Tibial nerve (tissue), 4 donors: ENCODE measurements around the gene CAPN13. TPM values are rescaled to one million over a fixed set of nuclear protein-coding genes. Genes with fewer than 3 reads are reported as not detected.

Experiments used
- DNase-seq, 2 donors: peaks; one replicate each; pipeline ENCODE4 v3.0.0-alpha.2; 2019; ENCODE audit warnings: low spot score in 2 of 2
- H3K27ac ChIP-seq, 4 donors: fragments of 200-600 bp; sonication (generic) in 3 of 4; one replicate each; pipeline ENCODE4 v1.5.1; 2017 to 2019; ENCODE audit warnings: mild to moderate bottlenecking in 1 of 4
- H3K27me3 ChIP-seq, 2 donors: fragments of 200-600 bp; sonication (generic) in 1 of 2; one replicate each; pipeline versions ENCODE4 v1.5.1 to v1.6.0; 2017 to 2019
- H3K36me3 ChIP-seq, 3 donors: fragments of 200-600 bp; sonication (generic); one replicate each; pipeline ENCODE4 v1.5.1; 2018 to 2019
- H3K4me1 ChIP-seq, 4 donors: fragments of 200-600 bp; sonication (generic) in 3 of 4; one replicate each; pipeline ENCODE4 v1.5.1; 2017 to 2019
- H3K4me3 ChIP-seq, 4 donors: fragments of 200-600 bp; sonication (generic) in 3 of 4; one replicate each; pipeline ENCODE4 v1.5.1; 2017 to 2019; ENCODE audit warnings: mild to moderate bottlenecking in 1 of 4, moderate library complexity in 1 of 4
- H3K9me3 ChIP-seq, 4 donors: fragments of 200-600 bp; sonication (generic) in 3 of 4; one replicate each; pipeline ENCODE4 v1.5.1; 2017 to 2019
- CTCF ChIP-seq, 5 experiments: fragments of 200-600 bp in 3 of 5; fragments of 450-650 bp in 2 of 5; sonication (generic) in 3 of 5; IDR thresholded peaks; one replicate each; pipeline ENCODE4 v1.5.1; 2016 to 2019; ENCODE audit warnings: antibody characterized with exemption in 5 of 5, mild to moderate bottlenecking in 3 of 5, moderate library complexity in 2 of 5
- EP300 ChIP-seq, 2 donors: sonication (generic); formaldehyde crosslinking; IDR thresholded peaks; one replicate each; pipeline ENCODE4 v1.6.1; 2017; ENCODE audit warnings: antibody characterized with exemption in 2 of 2, mild to moderate bottlenecking in 1 of 2
- POLR2A ChIP-seq, 2 donors: fragments of 450-650 bp; IDR thresholded peaks; one replicate each; pipeline ENCODE4 v1.6.1; 2017; ENCODE audit warnings: antibody characterized with exemption in 2 of 2, mild to moderate bottlenecking in 2 of 2, moderate library complexity in 2 of 2
- WGBS, 2 donors: methylation state at CpG; one replicate each; pipeline ENCODE4 v1.1.5; 2018; 5-methylcytosine and 5-hydroxymethylcytosine counted together
- total RNA-seq, 4 donors: library from RNA; depleted of rRNA; stranded (reverse); fragments of >200 nt; gene quantifications; one replicate each; pipeline ENCODE4 v1.1.0, GENCODE V29; 2016

Gene CAPN13
- total RNA-seq, 4 donors from 2014 or later: not detected

- no peak for DNase-seq
- Histone ChIP-seq H3K4me1 (no peaks in the 10 kb centered on the region), H3K27me3 (no peaks in the 10 kb centered on the region), H3K36me3 (no peaks in the 10 kb centered on the region), H3K27ac (no peak overlapping the region), H3K4me3 (no peak overlapping the region), H3K9me3 (no peaks in the 10 kb centered on the region)
- 78 to 100% methylated on average over 1 to 2 of the region's 2 CpGs for WGBS, 2 donors
- no peak for TF ChIP-seq POLR2A (IDR thresholded peaks at IDR 0.05)
- TF ChIP-seq CTCF (IDR thresholded peaks at IDR 0.05): no peak
- no peak for TF ChIP-seq EP300 (IDR thresholded peaks at IDR 0.05)
These were observed 62.4 kb downstream of the CAPN13 start for GRCh38 chr2:30744823-30745222.

GRCh38 chr2:30741576-30741975, 65.7 kb downstream of the CAPN13 start:
- 67 to 68% methylated on average over 7 of the region's 7 CpGs for whole genome bisulfite sequencing, 2 donors
- H3K36me3 ChIP-seq: no peaks in the 10 kb centered on the region
- no peaks in the 10 kb centered on the region for H3K27me3 ChIP-seq
- no peak overlapping the region for H3K27ac ChIP-seq
- H3K4me3 ChIP-seq: no peak overlapping the region
- TF ChIP-seq CTCF (IDR thresholded peaks at IDR 0.05) (no peak), EP300 (IDR thresholded peaks at IDR 0.05) (no peak), POLR2A (IDR thresholded peaks at IDR 0.05) (no peak)
- DNase-seq: no peak
- no peaks in the 10 kb centered on the region for H3K4me1 ChIP-seq
- no peaks in the 10 kb centered on the region for H3K9me3 ChIP-seq

- Histone ChIP-seq H3K27ac (no peak overlapping the region), H3K4me1 (no peaks in the 10 kb centered on the region), H3K27me3 (no peaks in the 10 kb centered on the region), H3K9me3 (no peaks in the 10 kb centered on the region), H3K36me3 (no peaks in the 10 kb centered on the region), H3K4me3 (no peak overlapping the region)
- 64 to 84% methylated on average over 7 of the region's 7 CpGs for WGBS, 2 donors
- no peak for DNase-seq
- no peak for TF ChIP-seq CTCF (IDR thresholded peaks at IDR 0.05)
- TF ChIP-seq POLR2A (IDR thresholded peaks at IDR 0.05): no peak
- TF ChIP-seq EP300 (IDR thresholded peaks at IDR 0.05): no peak
These were observed 68.9 kb downstream of the CAPN13 start for GRCh38 chr2:30738141-30738911.

GRCh38 chr2:30737326-30737610, 70.0 kb downstream of the CAPN13 start:
- H3K27me3 ChIP-seq: no peaks in the 10 kb centered on the region
- no peaks in the 10 kb centered on the region for H3K9me3 ChIP-seq
- no peak for TF ChIP-seq CTCF (IDR thresholded peaks at IDR 0.05)
- TF ChIP-seq POLR2A (IDR thresholded peaks at IDR 0.05): no peak
- H3K36me3 ChIP-seq: no peaks in the 10 kb centered on the region
- no peak overlapping the region for H3K27ac ChIP-seq
- WGBS, 2 donors: 62 to 65% methylated on average over 8 of the region's 8 CpGs
- H3K4me3 ChIP-seq: no peak overlapping the region
- H3K4me1 ChIP-seq: no peaks in the 10 kb centered on the region
- no peak for DNase-seq

- Histone ChIP-seq H3K27ac (no peak overlapping the region), H3K9me3 (no peaks in the 10 kb centered on the region), H3K36me3 (no peaks in the 10 kb centered on the region), H3K4me1 (no peaks in the 10 kb centered on the region), H3K4me3 (no peak overlapping the region), H3K27me3 (no peaks in the 10 kb centered on the region)
- TF ChIP-seq EP300 (IDR thresholded peaks at IDR 0.05): no peak
- no peak for TF ChIP-seq POLR2A (IDR thresholded peaks at IDR 0.05)
- TF ChIP-seq CTCF (IDR thresholded peaks at IDR 0.05): no peak
- no peak for DNase-seq
- WGBS, 2 donors: 76 to 77% methylated on average over 17 to 18 of the region's 18 CpGs
These were observed 70.6 kb downstream of the CAPN13 start for GRCh38 chr2:30736461-30737325.
